NK-92 treated with Interleukin-12 subunit alpha and Interleukin-12 subunit beta, amount 100 ng/mL, for 24 hours (cell line): Measurements from ENCODE around the gene PNRC2.
"Not testable (repeated sequence)": the region's sequence is repeated elsewhere in the genome, so short reads cannot be mapped to it uniquely, and the experiment has no call there.

Source experiments
- DNase-seq: peaks from one replicate; lab custom pipeline; 2025; lab: John Stamatoyannopoulos, UW

Gene PNRC2

GRCh38 chr1:23992011-23992410 lies 32.4 kb downstream of the PNRC2 start:
- DNase-seq: not testable (repeated sequence)

DNA sequence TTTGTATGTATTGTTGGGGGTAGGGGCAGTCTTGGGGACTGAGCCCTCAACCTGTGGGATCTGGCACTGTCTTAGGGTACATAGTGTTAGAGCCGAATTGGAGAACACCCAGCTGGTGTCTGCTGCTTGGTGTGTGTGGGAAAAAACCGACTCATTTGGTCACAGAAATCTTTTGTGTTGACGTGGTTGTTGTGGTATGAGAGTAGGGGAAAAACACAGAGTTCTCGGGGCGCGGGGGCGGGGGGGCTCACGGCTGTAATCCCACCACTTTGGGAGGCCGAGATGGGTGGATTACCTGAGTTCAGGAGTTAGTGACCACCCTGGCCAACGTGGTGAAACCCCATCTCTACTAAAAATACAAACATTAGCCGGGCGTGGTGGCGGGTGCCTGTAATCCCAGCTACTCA lies 35.8 kb downstream of the PNRC2 start:
- no peak for DNase-seq

DNA sequence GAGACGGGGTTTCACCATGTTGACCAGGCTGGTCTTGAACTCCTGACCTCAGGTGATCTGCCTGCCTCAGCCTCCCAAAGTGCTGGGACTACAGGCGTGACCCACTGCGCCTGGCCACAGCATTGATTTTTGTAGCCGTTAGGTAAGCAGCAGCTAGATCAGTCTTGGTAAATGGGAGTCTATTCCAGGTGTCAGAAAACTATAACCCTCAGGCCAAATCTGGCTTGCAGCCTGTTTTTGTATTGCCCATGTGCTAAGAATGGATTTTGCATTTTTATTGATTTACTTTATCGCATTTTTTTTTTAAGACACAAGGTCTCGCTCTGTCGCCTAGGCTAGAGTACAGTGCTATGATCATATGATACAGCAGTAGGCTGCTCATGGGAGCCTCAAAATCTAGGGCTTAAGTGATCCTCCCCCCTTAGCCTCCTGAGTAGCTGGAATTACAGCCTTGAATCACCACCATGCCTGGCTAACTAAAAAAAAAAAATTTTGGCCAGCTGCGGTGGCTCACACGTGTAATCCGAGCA lies 37.1 kb downstream of the PNRC2 start:
- DNase-seq: no peak

DNA sequence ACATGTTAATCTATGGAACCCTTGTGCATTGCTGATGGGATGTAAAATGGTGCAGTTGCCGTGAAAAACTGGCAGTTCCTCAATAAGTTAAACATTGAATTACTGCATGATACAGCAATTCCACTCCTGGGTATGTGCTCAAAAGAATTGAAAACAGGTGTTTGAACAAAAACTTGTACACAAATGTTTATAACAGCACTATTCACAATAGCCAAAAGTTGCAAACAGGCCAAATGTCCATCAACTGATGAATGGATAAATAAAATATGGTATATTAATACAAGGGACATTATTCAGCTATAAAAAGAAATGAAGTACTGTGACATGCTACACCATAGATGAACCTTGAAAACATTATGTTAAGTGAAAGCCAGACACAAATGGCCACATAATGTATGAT lies 38.2 kb downstream of the PNRC2 start:
- DNase-seq: no peak

DNA sequence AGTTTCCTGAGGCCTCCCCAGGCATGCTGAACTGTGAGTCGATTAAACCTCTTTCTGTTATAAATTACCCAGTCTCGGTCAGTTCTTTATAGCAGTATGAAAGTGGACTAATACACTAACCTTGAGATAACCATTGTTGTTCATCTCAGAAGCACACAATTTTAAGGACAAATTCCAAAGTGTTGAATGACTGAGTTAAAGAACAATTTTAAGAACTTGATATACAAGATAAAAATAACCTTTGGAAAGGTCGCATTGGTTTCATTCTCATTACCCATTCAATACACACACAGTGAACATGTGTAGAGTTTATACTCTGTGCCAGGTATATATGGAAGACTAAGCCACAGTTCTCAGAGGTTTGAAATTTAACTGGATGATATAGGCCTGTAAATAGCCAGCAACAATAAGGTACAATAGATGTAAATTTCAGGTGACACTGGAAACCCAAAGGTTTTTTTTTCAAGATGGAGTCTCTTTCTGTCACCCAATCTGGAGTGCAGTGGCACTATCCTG lies 39.6 kb downstream of the PNRC2 start:
- no peak for DNase-seq

DNA sequence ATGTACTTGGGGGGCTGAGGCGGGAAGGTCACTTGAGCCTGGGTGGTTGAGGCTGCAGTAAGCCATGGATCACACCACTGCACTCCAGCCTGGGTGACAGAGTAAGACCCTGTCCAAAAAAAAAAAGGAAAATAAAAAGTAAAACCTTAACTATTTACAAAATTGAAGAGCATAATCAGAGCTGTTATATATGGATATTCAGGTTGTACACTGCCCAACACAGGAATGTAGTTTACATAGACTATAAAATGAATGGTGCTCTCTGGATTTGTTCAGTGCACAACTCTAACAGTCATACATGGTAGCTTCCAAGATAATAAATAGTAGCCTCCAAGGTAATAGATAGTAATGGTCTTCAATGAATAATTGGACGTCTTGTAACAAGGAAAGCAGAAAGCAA lies 43.1 kb downstream of the PNRC2 start:
- DNase-seq: no peak

DNA sequence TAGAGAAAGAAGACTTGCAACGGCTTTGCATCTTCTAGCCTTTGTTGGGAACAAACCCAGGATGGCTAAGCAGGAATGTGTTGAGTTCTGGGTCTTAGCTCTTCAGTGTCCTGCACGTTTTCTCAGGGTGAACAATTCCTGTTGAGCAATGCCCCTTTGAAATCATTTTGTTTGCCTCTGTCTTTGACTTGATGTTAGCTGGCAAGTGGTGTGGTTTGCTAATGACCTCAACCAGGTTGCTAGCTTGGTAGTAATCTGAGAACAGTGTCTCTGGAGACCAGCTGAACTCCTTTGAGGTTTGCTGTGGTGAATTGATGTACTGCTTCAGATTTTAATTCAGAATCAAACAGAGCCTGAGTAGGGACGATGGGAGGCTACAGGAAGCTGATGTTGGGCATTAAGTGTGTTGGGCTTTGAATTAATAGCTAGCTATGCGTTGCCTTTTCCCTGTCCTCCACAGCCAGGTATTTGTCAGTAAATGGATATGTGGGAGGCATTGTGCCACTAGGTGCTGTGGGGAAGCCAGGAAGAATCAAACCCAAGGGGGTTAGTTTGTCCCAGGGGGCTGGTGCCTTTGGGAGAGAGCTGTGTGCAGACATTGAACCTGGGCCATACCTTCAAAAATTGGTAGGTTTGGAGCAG lies 43.8 kb downstream of the PNRC2 start:
- no peak for DNase-seq

DNA sequence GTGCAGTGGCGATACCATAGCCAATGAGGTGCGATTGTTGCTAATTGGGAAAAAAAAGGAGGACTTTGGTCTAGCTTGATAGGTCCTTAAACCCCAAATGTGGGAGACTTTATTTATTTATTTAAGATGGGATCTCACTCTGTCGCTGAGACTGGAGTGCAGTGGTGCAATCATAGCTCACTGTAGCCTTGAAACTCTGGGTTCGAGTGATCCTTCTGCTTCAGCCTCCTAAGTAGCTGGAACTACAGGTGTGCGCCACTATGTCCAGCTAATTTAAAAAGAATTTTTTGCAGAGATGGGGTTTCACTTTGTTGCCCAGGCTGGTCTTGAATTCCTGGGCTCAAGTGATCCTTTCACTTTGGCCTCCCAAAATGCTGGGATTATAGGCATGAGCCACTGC lies 44.5 kb downstream of the PNRC2 start:
- no peak for DNase-seq

DNA sequence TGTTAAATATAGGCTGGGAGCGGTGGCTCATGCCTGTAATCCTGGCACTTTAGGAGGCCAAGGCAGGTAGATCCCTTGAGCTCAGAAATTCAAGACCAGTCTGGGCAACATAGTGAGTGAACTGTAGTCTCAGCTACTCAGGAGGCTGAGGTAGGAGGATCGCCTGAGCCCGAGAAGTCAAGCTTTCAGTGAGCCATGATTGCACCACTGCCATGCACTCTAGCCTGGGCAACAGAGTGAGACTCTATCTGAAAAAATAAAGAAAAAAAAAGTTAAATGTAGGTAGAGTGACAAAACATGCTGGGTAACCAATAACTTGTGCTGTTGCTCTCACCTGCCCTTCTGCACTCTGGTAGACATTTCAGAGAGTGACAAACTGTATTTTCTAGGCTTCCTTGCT lies 45.5 kb downstream of the PNRC2 start:
- DNase-seq: no peak

DNA sequence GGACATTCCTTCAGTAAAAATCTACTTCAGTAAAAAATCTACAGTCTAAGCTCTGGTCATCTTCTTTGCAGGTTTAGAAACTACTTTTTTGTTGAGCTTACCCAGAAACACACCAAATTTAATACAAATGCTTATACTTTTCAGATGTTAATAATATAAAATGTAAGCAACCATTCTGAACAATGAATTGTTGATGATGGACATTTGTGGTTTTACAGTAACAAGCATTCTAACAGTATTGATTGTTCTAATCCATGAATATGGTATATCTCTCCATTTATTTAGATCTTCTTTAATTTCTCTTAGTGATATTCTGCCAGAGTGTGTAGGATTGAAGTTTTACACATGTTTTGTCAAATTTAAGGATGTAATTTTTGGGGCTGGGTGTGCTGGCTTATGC lies 47.5 kb downstream of the PNRC2 start:
- no peak for DNase-seq

GRCh38 chr1:24008574-24009184 lies 49.1 kb downstream of the PNRC2 start:
- DNase-seq: not testable (repeated sequence)

GRCh38 chr1:24009406-24009805 lies 49.8 kb downstream of the PNRC2 start:
- no peak for DNase-seq

DNA sequence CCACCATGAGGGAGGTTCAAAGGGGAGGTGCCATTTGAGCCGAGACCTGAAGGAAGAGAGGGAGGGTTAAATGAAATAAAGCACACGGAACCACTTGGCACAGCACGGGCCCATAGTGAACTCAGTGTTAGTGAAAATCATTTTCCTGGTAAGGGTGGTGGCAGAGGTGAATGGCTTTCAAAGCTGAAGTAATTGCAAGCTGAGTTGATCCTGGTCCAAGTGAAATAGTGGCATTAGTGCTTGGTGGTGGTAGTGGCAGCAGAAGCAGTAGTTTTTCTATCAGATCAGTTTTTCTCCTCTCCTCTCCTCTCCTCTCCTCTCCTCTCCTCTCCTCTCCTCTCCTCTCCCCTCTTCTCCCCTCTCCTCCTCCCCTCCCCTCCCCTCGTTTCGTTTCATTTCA lies 51.0 kb downstream of the PNRC2 start:
- no peak for DNase-seq

DNA sequence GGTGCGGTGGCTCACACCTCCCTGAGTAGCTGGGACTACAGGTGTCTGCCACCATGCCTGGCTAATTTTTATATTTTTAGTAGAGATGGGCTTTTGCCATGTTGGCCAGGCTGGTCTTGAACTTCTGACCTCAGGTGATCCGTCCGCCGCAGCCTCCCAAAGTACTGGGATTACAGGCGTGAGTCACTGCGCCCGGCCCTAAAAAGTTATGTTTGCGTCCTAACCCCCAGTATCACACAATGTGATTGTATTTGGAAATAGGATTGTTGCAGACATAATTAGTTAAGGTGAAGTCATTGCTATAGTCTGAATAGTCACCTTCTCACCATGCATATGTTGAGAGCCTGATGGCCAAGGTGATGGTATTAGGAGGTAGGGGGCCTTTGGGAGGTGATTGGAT lies 53.2 kb downstream of the PNRC2 start:
- not testable (repeated sequence) for DNase-seq
